ENCODE data around the gene TP53RK. TPM values are rescaled to one million over a fixed set of nuclear protein-coding genes. Genes with fewer than 3 reads are reported as not detected.

The TP53RK gene
- total RNA-seq, 1 donor from 2014 or later, result 19.6 TPM

DNA sequence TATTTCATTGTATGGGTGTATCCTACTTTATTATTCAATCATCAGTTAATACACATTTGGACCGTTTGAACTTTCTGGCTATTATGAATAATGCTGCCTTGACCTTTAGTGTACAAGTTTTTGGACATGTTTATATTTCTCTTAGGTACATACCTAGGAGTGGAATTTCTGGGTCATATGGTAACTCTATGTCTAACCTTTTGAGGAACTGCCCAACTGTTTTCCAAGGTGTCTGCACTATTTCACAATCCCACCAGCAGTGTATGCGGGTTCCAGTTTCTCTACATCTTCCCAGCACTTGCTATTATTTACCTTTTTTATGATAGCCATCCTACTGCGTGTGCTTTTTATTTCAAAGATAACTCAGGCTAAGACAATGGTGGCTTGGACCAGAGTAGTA lies 23.6 kb downstream of the TP53RK start:
- no peak for DNase-seq (ENCODE audit: low read depth, low spot score)

DNA sequence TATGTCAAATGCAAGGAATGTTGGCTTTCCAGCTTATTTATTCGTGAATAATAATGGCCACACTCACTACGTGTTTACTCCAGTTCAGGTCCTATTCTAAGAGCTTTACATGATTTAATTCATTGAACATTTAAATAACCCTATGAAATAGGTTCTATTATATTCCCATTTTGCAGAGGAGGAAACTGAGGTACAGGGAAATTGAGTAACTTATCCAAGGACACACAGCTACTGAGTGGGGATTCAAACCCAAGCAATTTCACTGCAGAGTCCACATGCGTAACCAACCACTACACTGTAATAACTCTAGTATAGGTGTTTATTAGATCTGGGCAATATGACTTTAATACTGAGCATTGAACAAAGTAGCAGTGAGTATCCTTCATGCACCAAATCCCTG lies 25.7 kb downstream of the TP53RK start:
- no peak for DNase-seq (ENCODE audit: low read depth, low spot score)

DNA sequence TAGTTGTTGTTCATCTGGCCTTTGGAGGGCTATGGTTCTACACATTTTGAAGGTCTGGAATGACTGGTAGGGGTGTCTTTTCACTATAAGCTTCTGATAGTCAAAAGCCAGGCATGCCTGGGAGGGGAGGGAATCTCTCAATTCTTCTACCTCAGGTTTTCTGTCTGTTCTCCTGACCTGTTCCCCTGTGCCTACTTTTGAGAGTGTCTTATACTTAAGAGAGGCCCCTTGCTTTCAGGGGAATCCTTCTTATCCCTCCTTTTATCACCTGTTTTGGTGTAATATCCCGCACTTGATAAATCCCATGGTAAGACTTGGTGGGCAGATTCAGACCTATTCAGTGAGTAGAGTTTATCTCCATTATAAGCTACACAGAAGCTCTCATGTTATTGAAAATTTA lies 27.6 kb downstream of the TP53RK start:
- DNase-seq (ENCODE audit: low read depth, low spot score), result no peak

DNA sequence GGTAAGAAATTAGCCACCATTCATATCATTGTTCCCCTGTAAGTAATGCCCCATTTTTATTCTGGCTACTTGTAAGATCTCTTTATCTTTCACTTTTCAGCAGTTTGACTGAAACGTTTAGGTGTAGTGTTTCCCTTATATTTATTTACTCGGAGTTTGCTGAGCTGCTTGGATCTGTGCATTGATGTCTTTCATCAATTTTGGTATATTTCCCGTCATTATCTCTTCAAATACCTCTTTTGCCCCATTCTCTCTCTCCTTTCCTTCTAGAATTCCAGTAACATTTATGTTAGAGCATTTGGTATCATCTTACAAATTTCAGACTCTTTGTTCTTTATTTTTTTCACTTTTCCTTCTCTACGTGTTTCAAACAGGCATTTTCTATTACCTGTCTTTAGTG lies 28.8 kb downstream of the TP53RK start:
- no peak for DNase-seq (ENCODE audit: low read depth, low spot score)

DNA sequence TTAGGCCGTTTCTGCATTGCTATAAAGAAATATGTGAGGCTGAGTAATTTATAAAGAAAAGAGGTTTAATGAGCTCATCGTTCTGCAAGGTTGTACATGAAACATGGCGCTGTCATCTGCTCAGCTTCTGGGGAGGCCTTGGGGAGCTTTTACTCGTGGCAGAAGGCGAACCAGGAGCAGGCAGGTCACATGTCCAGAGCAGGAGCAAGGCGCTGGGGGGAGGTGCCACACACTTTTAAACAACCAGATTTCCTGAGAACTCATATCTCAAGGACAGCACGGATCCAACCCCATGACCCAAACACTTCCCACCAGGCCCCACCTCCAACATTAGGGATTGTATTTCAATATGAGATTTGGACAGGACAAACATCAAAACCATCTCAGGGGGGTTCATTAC lies 31.6 kb downstream of the TP53RK start:
- DNase-seq (ENCODE audit: low read depth, low spot score), result no peak

DNA sequence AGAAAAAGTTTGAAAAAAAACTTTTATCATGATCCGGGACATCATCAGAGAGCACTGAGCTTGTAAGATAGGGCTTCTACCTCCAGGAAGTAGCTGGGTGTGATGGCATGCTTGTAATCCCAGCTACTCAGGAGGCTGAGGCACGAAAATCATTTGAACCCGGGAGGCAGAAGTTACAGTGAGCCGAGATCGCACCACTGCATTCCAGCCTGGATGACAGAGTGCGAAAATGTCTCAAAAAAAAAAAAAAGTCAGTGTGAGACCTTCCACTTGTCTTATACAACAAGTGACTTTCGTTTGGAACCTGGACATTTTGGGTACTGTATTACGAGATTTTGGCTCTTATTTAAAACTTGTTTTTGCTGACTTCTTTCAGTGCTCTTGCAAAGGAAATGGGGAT lies 32.1 kb downstream of the TP53RK start:
- no peak for DNase-seq (ENCODE audit: low read depth, low spot score)

DNA sequence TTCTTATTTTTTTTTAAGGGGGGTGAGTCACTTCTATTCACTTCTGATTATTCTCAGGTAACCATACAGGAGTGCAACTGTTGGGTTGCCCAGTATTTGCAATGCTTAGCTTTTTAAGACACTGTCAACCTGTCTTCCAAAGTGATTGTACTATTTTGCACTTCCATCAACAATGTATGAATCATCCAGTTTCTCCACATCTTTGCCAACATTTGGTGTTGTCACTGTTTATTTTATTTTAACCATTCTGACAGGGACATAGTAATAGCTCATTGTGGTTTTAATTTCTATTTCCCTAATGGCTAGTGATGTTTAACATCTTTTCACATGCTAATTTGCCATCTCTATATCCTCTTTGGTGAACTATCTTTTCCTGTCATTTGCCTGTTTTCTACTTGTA lies 36.5 kb downstream of the TP53RK start:
- DNase-seq (ENCODE audit: low read depth, low spot score), result no peak

DNA sequence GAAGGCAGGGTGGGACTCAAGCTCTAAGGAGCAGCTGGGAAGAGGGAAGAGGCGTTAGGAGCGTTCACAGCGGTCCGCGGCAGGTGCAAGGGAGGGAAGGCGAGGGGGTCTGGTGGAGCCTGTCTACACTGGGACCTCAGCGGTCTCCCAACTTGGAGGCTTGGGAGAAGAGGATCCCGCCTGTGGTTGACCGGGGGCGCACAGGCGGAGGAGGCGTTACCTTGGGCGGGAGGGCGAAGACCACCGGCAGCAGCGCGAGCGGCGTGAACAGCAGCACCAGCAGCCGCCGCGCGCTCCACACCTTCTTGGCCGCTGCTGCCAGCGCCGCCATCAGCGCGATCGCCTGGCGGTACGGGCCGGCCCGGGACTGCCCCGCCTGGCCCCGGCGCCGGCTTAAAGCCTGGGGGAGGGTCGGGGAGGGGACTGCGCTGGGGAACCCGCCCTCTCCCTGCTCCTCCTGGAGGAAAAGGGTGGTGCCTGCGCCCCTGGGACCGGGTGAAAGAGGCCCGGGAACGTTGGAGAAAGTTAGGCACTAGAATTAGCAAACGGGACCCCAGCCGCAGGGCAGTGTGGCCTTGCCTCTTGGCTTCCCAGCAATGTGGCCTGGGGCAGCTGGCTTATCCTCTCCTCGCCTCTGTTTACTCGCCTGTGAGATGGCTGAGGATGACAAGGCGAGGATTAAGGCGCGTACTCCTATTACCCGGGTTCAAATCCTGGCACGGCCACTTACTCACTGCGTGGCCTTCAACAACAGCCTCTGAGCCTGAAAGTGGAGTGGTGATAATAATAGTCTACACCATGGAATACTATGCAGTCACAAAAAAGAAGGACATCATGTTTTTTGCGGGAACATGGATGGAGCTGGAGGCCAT lies 37.9 kb downstream of the TP53RK start, which contains the start of gene SLC13A3:
Gene SLC13A3, minus strand, starts transcription at position 369 of the 872 bp plus-strand sequence. Its CDS starts 38 bp downstream, at position 331.
- no peak for DNase-seq (ENCODE audit: low read depth, low spot score)

DNA sequence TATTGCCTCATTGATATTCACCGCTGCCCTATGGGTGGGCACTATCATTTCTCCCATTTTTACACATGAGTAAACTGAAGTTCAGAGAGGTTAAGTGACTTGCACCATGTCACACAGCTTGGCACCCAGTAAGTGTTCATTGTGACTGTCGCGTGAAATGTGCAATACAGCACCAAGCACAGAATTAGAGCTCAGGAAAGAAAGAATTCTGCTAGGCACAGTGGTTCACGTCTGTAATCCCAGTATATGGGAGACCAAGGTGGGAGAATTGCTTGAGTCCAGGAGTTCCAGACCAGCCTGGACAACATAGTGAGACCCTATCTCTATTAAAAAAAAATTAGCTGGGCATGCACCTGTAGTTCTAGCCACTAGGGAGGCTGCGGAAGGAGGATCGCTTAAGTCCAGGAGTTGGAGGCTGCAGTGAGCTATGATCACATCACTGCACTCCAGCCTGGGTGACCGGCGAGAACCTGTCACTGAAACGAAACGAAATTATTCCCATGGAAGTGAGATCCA lies 38.6 kb downstream of the TP53RK start:
- DNase-seq (ENCODE audit: low read depth, low spot score), result no peak

DNA sequence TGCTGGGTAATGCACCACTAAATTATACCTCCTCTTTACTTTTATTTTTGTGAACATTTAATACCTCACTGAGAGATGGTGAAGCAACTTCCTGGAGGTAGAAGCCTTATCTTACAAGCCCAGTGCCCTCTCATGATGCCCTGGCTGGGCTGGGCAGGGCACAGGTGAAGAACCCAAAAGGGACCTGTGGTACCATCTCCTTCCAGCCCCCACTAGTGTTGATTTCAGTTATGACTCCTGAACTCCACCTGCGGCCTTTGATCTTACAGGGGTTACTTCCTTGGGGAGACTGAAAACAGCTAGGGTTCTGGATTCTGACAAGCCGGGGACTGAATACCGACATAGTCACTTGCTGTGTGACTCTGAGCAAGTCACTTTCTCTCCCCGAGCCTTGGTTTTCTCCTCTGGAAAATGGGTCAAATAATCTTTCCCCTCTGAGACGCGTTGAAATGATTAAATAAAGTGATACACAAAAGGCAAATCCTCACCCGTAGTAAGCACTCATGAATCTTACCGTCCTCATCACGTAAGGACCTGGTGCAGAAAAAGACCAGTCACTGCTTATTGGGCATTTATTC lies 39.2 kb downstream of the TP53RK start:
- DNase-seq (ENCODE audit: low read depth, low spot score), result no peak

DNA sequence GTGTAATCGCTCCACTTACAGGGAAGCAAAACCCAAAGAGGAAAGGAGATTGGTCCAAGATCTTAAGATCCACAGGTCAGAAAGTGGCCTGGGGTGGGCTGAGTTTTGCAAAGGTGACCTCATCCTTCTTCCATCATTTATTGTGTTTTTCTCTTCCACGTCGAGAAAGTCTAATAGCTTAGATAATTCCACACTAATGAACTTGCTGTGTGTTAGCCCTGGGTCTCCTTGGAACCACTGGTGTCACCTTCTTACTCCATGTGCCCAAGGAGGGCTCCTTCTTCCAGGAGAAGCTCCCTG lies 39.6 kb downstream of the TP53RK start:
- DNase-seq (ENCODE audit: low read depth, low spot score), result no peak

DNA sequence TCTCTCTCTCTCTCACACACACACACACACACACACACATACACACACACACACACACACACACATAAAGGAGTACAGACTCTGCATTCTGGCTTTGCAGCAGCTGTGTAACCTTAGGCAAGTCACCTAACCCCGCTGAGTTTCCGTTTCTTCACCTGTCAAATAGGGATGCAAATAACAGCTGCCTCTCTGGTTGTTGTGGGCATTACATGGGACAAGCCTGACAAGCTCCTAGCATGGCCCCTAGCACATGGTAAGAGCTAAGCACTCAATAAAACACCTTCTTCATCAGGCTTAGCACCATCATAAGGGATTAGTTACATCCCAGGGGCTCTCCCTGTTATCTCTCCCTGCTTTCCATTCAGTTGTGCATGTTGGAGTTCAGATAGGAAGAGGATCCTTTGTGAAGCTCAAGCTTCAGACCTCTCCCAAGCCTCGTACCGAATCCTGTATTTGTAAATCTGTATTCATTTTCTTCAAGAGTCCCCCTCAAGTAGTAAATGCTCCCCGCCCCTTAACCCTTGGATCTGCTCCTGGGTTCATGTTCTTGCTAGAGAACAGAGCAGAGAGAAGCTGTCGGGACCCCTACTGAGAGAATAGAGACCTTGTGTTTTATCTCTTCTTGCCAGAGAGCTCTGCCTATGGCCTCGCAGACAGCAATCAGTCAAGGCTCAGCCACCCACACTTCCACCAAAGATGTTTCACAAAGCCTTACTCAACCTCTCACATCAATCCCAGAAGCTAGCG lies 40.2 kb downstream of the TP53RK start:
- DNase-seq (ENCODE audit: low read depth, low spot score), result no peak

DNA sequence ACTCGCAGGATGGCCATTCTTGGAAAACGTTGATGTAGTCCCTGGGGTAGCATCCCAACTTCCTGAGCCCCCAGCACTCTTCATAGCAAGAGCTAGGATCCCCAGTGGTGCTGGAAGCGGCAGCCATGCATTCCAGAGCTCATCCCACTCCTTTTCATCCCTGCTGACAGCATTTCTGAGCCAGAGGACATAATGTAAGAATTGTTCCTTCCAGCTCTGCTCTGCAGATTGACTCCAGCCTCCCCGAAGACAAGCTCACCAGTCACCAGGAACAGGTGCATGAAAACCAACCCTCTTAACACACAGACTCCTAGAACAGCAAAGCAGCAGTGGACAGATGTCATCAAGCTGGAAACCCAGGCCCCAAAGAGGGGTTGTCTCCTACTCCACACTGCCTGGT lies 41.8 kb downstream of the TP53RK start:
- DNase-seq (ENCODE audit: low read depth, low spot score), result no peak

DNA sequence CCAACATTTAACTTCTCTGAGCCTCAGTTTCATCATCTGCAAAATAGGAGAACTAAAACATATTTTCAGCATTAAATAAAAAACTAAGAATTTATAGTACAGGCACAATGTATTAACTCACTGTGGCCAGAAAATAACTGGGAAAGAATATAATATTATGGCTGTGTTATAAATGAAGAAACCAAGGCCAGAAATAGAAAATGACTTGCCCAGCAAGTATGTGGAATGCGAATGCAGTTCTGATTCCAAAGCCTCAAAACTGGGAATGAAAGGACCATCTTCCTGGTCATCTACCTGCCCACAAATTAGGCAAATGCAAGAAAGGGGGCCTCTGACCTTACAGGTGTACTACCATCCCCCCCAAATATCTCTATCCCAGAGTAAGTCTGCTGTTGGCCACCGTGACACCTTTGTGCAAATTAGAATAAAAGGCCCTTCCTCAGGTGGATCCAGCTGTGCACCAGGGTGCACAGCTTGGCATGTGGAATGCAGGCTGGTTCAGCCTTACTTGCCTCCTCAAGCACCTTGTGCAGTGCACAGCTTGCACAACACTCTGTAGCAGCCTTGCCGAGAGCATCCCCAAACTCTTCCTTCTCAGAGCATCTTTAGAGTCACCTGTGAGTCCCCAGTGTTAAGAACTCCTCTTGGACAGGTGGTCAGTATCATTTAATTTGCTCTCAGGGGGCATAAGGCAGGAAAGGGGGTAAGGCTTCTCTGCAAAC lies 42.4 kb downstream of the TP53RK start:
- DNase-seq (ENCODE audit: low read depth, low spot score), result no peak

DNA sequence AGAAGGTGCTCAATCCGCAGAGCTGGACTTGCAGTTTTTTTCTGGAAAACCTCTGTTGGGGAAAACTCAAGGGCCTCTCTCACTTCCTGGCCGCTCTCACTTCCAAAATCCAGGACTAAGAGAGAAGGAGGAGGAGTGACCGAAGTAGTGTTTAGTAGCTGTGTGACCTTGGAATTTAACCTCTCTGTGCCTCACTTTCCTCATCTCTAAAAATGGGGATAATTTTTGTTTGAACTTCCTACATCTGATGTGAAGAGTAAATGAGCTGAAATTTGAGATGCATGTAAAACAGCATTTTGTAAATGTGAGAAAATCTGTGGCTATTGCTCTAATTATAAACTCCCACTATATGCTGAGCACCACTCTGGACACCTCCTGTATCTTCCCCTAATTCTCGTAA lies 43.1 kb downstream of the TP53RK start:
- no peak for DNase-seq (ENCODE audit: low read depth, low spot score)

DNA sequence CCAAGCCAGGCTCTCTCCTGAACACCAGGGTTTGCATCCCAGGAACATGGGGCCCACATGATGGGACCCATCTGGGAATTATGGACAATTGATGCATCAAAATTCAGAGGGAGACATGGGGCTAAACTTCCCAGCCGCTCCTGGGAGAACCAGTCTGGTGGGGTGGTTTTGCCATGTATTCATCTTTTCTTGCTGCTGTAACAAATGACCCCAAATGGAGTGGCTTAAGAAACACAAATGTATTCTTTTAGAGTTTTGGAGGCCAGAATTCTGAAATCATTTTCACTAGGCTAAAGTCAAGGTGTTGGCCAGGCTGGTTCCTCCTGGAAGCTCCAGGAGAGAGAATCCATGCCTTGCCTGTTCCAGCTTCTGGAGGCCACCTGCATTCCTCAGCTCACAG lies 44.5 kb downstream of the TP53RK start:
- DNase-seq (ENCODE audit: low read depth, low spot score), result no peak

DNA sequence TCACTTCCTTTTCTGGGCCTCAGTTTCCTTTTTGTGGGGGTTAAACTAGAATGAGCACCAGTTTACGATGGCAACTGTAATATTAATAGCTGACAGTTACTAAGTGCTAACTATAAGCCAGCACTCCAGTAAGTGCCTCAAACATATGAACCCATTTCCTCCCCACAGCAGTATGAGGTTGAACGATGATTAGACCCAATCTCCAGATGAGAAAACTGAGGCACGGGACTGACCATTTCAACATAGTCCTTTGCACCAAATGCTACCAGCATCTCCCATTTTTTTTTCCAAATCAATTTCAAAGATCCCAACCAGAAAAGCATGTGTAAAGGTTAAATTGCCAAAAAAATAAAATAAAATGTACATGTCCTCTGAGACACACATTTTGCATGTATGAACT lies 45.1 kb downstream of the TP53RK start:
- no peak for DNase-seq (ENCODE audit: low read depth, low spot score)

DNA sequence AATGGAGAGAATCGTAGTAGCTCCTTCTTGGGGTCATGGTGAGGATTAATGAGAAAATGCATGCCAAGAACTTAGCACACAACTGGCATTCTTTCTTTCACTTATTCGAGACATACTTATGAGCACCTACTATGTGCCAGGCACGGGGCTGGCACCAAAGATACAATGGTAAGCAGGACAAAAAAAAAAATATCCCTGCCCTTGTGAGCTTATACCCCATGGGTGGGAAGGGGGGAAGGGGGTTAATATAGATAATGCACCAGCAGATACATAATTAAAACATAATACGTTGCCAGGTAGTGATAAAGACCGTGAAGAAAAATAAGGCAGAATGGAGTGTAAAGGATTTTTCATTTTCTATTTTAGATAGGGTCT lies 46.3 kb downstream of the TP53RK start:
- DNase-seq (ENCODE audit: low read depth, low spot score), result no peak

DNA sequence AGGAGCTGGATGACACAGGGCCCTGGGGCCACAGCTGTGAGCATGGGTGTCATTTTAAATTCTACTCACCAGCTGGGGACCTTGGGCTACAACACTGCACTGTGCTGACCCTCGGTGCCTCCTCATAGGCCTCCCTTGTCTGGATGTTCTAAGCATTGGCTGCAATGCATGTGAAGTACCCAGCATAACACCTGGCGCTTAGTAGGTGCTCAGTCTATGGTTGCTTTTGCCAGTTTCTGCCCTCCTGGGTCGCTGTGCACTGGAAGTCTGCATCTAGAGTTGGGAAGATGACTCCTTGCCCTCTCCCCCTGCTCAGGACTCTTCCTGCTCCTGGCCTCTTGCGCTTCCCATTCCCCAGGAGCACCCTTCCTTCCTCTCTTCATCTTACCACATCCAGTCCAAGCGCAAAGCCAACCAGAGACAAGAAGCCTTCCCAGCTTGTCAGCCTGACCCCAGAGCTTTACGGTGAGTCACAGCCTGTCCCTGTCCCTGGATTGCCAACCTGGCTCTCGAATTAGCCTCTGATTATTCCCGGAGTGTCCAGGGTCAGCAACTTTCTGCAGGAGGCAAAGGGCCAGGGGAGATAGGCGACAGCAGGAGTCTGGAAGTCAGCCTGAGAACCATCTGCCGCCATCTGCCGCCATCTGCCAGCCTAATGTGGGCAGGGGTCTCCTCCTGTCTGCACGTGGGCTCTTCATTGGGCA lies 46.8 kb downstream of the TP53RK start:
- no peak for DNase-seq (ENCODE audit: low read depth, low spot score)

DNA sequence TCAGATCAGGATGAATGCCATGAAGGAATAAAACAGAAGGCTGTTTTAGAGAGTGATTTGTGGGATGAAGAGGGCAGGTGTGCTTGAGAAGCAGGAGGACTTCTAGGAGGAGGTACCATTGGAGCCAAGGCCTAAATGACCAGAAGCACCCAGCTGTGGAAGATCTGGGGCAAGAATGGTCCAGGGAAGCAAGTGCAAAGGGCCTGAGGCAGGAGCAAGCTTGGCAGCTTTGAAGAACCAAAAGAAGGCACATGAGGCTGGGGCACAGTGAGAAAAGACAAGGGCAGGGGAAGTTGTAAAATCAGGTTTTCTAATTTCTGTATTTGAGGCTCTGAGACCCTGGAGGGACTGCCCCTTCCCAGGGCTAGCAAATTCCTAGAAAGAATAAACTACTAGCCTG lies 47.8 kb downstream of the TP53RK start:
- DNase-seq (ENCODE audit: low read depth, low spot score), result no peak
